Right cardiac atrium (tissue), 5 donors: ENCODE results near the gene CAPZA1. TPM values are rescaled to one million over a fixed set of nuclear protein-coding genes. Genes with fewer than 3 reads are reported as not detected.

Experiments
- ATAC-seq, 2 donors: fragments of 200-7000 bp; cut with Tn5 transposase; one replicate each; pipeline versions ENCODE4 v1.8.0 to v1.9.1; 2020; ENCODE audit warnings: moderate library complexity in 2 of 2, mild to moderate bottlenecking in 1 of 2
- DNase-seq, 3 donors: peaks; one replicate each; pipeline ENCODE4 v3.0.0-alpha.2; 2020
- H3K27ac ChIP-seq: one replicate; pipeline ENCODE4 v1.5.1; 2013; ENCODE audit warnings: mild to moderate bottlenecking, low read length, control low read depth, moderate library complexity
- H3K27me3 ChIP-seq: one replicate; pipeline ENCODE4 v1.6.1; 2013; ENCODE audit not compliant: control insufficient read depth, insufficient read depth
- H3K4me1 ChIP-seq: one replicate; pipeline ENCODE4 v1.6.1; 2013; ENCODE audit warnings: low read length; ENCODE audit not compliant: control insufficient read depth, insufficient read depth
- H3K4me3 ChIP-seq: one replicate; pipeline ENCODE4 v1.5.1; 2013; ENCODE audit warnings: low read length, control low read depth
- H3K9me3 ChIP-seq: one replicate; pipeline ENCODE4 v1.6.1; 2013; ENCODE audit warnings: low read length; ENCODE audit not compliant: control insufficient read depth
- WGBS: extraction: QIAGEN DNeasy Blood & Tissue Kit; methylation state at CpG from one replicate; pipeline ENCODE4 v1.1.7; 2013; 5-methylcytosine and 5-hydroxymethylcytosine counted together
- intact Hi-C, 4 donors: fragments of 100-400 bp; cut with DNase I; formaldehyde crosslinking; loops; one replicate each; pipeline versions ENCODE4 v1.11.0 to v1.14.0; 2022 to 2023
- polyA plus RNA-seq: library from polyadenylated mRNA; stranded (reverse); fragments of 200-250 nt; gene quantifications from one replicate; pipeline ENCODE4 v1.2.3, GENCODE V29; 2013
- total RNA-seq, 4 donors: library from RNA; stranded (reverse); fragmentation: NEBNext Ultra II Directional; extraction: Animal tissue kit (Norgen Biotek cat#: 25700); gene quantifications; one replicate each; pipeline ENCODE4 v1.2.1, GENCODE V29; 2021
- donor health status: healthy with polysubstance abuse.
- donor health status: DM: no; HTN: yes; CAD: no.
- donor health status: DM: no; HTN: no; CAD: no.
- donor health status: DM: no; HTN: yes; CAD: no; lungs with severe emphysema.
- donor health status: DM: yes; HTN: yes; CAD: no.

Gene CAPZA1
- total and polyA plus RNA-seq, 5 donors: 22.3 to 53.4 (median 39.5) TPM

GRCh38 chr1:112710159-112710558 lies 90.5 kb downstream of the CAPZA1 start:
- WGBS: 94% methylated on average over 7 of the region's 7 CpGs
- ATAC-seq (no peak), DNase-seq (no peak)
- Histone ChIP-seq H3K27me3 (no peaks in the 10 kb centered on the region), H3K27ac (no peak overlapping the region), H3K9me3 (no peaks in the 10 kb centered on the region), H3K4me3 (no peak overlapping the region), H3K4me1 (no peaks in the 10 kb centered on the region)
- intact Hi-C loops: loop anchor here in 2 of 4 donors (10.0 kb wide), 2 partner anchors 95 to 335 kb away; no protein-coding TSS in a partner anchor

GRCh38 chr1:112710586-112710985 lies 91.0 kb downstream of the CAPZA1 start:
- 91% methylated on average over 3 of the region's 3 CpGs for WGBS
- no peaks in the 10 kb centered on the region for H3K9me3 ChIP-seq
- no peak overlapping the region for H3K4me3 ChIP-seq
- H3K4me1 ChIP-seq: no peaks in the 10 kb centered on the region
- no peak for DNase-seq
- no peak for ATAC-seq
- no peak overlapping the region for H3K27ac ChIP-seq
- no peaks in the 10 kb centered on the region for H3K27me3 ChIP-seq
- intact Hi-C loops: loop anchor here in 2 of 4 donors (10.0 kb wide), 2 partner anchors 94 to 334 kb away; no protein-coding TSS in a partner anchor

GRCh38 chr1:112711041-112711440 lies 91.4 kb downstream of the CAPZA1 start:
- no peaks in the 10 kb centered on the region for H3K27me3 ChIP-seq
- no peak overlapping the region for H3K27ac ChIP-seq
- no peaks in the 10 kb centered on the region for H3K9me3 ChIP-seq
- DNase-seq: no peak
- ATAC-seq: no peak
- intact Hi-C loops: loop anchor here in 2 of 4 donors (10.0 kb wide), 2 partner anchors 94 to 334 kb away; no protein-coding TSS in a partner anchor
- no peaks in the 10 kb centered on the region for H3K4me1 ChIP-seq
- WGBS: 72% methylated on average over 7 of the region's 7 CpGs
- H3K4me3 ChIP-seq: no peak overlapping the region

GRCh38 chr1:112711670-112712069 lies 92.0 kb downstream of the CAPZA1 start:
- DNase-seq: no peak
- H3K4me1 ChIP-seq: no peaks in the 10 kb centered on the region
- no peak for ATAC-seq
- H3K9me3 ChIP-seq: no peaks in the 10 kb centered on the region
- 75% methylated on average over 11 of the region's 11 CpGs for WGBS
- H3K4me3 ChIP-seq: no peak overlapping the region
- intact Hi-C loops: loop anchor here in 2 of 4 donors (10.0 kb wide), 2 partner anchors 93 to 333 kb away; no protein-coding TSS in a partner anchor
- H3K27me3 ChIP-seq: no peaks in the 10 kb centered on the region
- H3K27ac ChIP-seq: no peak overlapping the region

- intact Hi-C loops: loop anchor here in 2 of 4 donors (10.0 kb wide), 2 partner anchors 93 to 333 kb away; no protein-coding TSS in a partner anchor
- Histone ChIP-seq H3K27me3 (no peaks in the 10 kb centered on the region), H3K4me3 (no peak overlapping the region), H3K9me3 (no peaks in the 10 kb centered on the region), H3K27ac (no peak overlapping the region), H3K4me1 (no peaks in the 10 kb centered on the region)
- WGBS: 89% methylated on average over 7 of the region's 7 CpGs
- ATAC-seq (no peak), DNase-seq (no peak)
Measured at GRCh38 chr1:112712191-112712590, 92.6 kb downstream of the CAPZA1 start.

GRCh38 chr1:112712701-112713128 lies 93.1 kb downstream of the CAPZA1 start:
- intact Hi-C loops: loop anchor here in 2 of 4 donors (10.0 kb wide), 2 partner anchors 92 to 332 kb away; no protein-coding TSS in a partner anchor
- no peaks in the 10 kb centered on the region for H3K27me3 ChIP-seq
- no peak overlapping the region for H3K27ac ChIP-seq
- DNase-seq (no peak), ATAC-seq (no peak)
- no peaks in the 10 kb centered on the region for H3K4me1 ChIP-seq
- no peaks in the 10 kb centered on the region for H3K9me3 ChIP-seq
- H3K4me3 ChIP-seq: no peak overlapping the region
- 84% methylated on average over 9 of the region's 9 CpGs for WGBS

- H3K4me3 ChIP-seq: peak overlapping the region; percentile 69
- DNase-seq (no peak), ATAC-seq (no peak)
- H3K4me1 ChIP-seq: no peaks in the 10 kb centered on the region
- intact Hi-C loops: loop anchor here in 2 of 4 donors (10.0 kb wide), 2 partner anchors 91 to 331 kb away; no protein-coding TSS in a partner anchor
- H3K27me3 ChIP-seq: no peaks in the 10 kb centered on the region
- no peaks in the 10 kb centered on the region for H3K9me3 ChIP-seq
- no peak overlapping the region for H3K27ac ChIP-seq
- 50% methylated on average over 14 of the region's 14 CpGs for WGBS
Measured at GRCh38 chr1:112713466-112714312, 94.1 kb downstream of the CAPZA1 start.

- intact Hi-C loops: loop anchor here in 2 of 4 donors (5.0 to 10.0 kb wide), 3 partner anchors 88 to 330 kb away; no protein-coding TSS in a partner anchor
- peak in 2 of 3 donors; percentile 77 to 81 for DNase-seq
- H3K4me3 ChIP-seq: peak overlapping the region; percentile 69
- no peaks in the 10 kb centered on the region for H3K9me3 ChIP-seq
- no peaks in the 10 kb centered on the region for H3K4me1 ChIP-seq
- 1% methylated on average over 86 of the region's 86 CpGs for WGBS
- no peaks in the 10 kb centered on the region for H3K27me3 ChIP-seq
- peak; percentile 9 to 11 for ATAC-seq
- peak overlapping the region; percentile 8 for H3K27ac ChIP-seq
Measured at GRCh38 chr1:112714313-112715263, 95.0 kb downstream of the CAPZA1 start.

- Histone ChIP-seq H3K4me1 (no peaks in the 10 kb centered on the region), H3K27ac (peak within 1 kb of the TSS; percentile 32), H3K27me3 (no peaks in the 10 kb centered on the region), H3K4me3 (peak within 1 kb of the TSS; percentile 69), H3K9me3 (no peaks in the 10 kb centered on the region)
- ATAC-seq (peak; percentile 92), DNase-seq (peak; percentile 99 to 100 (median 100))
- intact Hi-C loops: loop anchor here in 3 of 4 donors (2.0 to 10.0 kb wide), 4 partner anchors 87 to 329 kb away; no protein-coding TSS in a partner anchor
- WGBS: under 1% methylated on average over 51 of the region's 51 CpGs
Measured at GRCh38 chr1:112715264-112716053, 95.8 kb downstream of the CAPZA1 start, which contains the start of gene PPM1J. TSS of gene PPM1J (minus strand) at chr1:112715332. CDS start at chr1:112715301, 31 bp downstream.
